ELF-1 (cell line): ENCODE data around the gene TTC33.
"Not testable (repeated sequence)": the region's sequence is repeated elsewhere in the genome, so short reads cannot be mapped to it uniquely, and the experiment has no call there.

Source experiments
- DNase-seq: peaks from one replicate; pipeline ENCODE4 v3.0.0-alpha.2; 2016; ENCODE audit warnings: low read depth, low spot score

The TTC33 gene

GRCh38 chr5:40679913-40680681 is 75.7 kb downstream of the TTC33 start, which contains the start of gene PTGER4:
Gene PTGER4 (plus strand): TSS chr5:40679915. CDS start chr5:40680994, 1,079 bp downstream.
- no peak for DNase-seq

DNA sequence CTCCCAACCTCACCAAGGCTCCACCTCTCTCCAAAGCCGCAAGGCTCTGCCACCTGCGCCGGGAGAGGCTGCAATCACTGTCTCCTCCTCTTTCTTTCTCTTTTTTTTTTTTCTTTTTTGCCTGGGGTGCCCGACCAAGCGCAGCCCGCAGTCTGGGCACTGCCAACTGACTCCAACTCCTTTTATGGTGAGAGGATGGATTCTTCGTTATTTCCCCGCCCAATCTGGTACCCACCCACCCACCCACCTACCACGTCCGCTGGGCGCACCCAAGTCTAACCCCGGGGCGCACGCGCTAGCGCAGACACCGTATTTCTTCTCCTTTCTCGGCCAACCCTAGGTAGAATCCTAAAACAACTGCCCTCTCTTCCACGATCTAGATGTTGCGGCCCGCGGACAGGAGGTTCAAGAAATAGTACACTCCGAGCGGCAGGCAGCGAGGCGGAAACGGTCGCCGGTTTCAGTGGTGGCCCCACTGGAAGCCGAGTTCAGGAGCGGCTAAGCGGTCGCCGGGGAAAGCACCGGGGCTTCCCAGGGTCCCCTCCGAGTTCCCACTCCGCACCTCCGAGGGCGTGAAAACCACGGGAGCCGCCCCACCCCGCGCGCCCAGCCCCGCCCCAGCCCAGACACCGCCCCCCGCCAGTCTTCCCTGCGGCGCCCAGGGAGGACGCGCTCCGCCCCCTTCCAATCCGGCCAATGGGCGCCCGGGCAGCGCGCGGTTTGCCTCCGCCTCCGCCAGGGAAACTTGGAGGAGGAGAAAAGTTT is 76.4 kb downstream of the TTC33 start:
- DNase-seq: peak; percentile 81

DNA sequence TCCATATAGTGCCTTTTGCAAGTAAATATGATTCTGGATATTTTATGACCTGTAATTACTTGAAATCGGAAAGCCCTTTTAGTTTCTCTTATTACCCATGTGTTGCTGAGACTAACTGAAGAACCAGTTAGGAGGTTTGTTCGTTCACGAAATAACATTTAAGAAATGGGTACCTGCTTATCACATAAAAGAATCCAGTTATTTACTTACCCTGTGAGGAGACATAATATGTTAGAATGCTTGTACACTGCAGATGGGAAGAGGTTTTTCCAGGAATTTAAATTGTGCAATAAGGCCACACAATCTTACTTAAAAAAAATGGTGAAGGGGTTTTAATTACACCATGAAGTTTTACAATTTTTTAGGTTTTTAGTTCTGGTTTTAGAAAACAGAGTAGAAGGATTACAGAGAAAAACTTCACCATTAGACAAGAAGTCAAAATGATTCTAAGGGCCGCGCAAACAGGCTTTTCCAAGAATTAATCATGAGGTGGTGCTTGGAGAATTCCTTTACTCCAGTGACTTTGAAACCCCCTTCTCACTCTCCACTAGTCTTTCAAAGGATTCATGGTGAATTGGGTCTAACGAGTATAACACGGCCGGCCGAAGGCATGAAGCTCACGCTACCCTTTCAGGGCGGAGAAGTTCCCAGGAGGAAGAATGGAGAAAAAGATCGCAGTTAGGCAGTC is 77.2 kb downstream of the TTC33 start:
- no peak for DNase-seq

DNA sequence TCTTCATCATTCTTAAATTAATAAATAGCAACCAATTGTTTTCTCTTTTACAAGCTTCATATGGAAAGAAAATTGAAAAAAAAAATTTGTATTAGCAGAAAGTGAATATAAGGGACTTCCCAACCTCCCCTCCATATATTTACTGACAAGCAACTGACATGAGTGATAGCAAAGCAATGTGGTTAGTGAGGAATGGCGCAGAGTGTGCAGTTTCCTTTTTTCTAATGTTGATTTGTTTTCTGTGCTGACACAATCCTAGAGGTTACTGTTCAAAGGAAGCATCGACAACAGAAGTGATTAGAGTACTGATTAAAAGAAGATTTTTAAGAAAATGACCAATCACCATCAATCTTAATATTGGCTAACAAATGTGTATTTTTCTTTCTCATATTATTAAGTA is 77.7 kb downstream of the TTC33 start:
- DNase-seq: no peak

DNA sequence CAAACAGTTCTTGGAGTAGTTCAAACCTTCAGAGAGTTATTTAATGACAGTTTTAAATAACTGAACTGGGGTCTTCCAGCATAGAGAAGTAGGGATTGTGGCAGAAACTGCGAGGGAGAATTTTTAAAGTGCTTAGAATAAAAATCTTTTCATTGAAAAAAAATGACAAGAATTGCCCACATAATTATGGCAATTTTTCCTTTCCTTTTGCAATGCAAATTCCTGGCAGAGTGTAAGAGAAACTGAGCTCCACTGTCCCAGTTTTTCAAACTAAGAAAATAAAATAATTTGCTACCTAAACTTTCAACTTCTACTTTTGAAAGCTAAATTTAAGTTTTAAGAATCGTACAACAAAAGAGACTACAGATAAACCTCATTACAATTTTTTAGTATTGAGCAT is 78.3 kb downstream of the TTC33 start:
- no peak for DNase-seq

GRCh38 chr5:40676613-40677343 is 79.0 kb downstream of the TTC33 start:
- DNase-seq: peak; percentile 5

DNA sequence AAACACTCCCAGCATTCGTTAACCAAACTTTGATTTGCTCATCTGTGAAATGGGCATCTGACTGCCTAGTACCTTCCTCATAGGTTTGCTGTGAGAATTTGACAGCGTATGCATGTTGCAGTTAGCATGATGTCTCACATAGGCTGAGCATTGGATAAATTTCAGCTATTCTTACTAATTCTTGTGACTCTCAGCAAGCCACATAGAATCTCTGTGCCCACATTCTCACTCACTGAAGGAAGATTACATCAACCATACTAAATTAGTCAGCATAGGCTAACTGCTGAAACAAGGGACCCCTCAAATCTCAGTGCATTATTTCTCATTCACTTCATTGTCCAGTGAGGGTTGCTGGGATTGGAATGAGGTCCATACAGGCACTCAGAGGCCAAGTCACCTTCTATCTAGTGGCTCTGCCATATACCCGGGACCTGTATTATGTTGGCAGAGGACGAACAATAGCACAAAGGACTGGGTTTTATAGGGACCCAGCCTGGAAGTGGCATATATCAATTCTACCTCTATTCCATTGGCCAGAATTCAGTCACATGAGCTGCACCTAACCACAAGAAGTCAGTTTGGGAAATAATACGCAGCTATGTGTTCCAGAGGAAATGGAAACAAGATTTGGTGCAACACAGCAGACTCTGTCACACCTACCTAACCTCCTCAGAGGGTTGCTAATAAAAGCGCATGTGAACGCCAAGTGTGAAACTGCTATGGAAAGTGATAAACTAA is 80.2 kb downstream of the TTC33 start:
- no peak for DNase-seq

GRCh38 chr5:40674661-40675235 is 81.0 kb downstream of the TTC33 start:
- DNase-seq: no peak

- no peak for DNase-seq
Observed at GRCh38 chr5:40672425-40672824, 83.3 kb downstream of the TTC33 start.

DNA sequence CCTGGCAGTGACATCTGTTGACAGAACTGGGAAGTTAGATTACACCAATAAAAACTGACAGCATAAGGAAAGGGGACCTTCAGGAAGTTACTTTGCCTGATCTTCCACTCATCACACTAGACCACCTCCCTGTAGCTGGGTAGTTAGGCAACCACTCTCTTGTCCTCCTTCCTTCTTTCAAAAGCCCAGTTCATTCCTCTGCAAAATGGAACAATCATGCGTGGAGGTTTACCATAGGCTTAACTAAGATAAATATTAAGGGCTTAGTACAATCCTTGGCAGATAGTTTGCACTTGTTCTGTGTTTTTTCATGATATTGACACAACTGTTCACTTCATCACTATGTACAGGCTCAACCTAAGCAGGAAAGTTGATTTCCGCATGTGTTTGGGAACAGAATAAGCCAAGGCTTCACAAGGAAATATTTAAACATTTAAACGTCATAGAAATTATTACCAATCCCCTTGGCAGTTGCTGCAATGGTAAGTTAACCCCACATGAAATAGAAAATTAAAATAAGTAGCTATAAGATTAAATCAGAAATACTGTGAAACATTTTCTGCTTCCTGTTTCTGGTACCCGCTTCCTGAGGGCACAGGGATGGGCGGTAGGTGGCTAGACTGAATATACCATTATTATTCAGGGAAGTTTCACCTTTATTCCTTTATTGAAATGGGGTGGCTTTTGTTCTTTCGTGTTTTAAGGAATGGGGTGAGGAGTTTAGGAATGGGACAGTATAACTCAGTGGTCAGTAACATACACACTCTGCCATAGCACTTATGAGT is 86.0 kb downstream of the TTC33 start:
- no peak for DNase-seq

DNA sequence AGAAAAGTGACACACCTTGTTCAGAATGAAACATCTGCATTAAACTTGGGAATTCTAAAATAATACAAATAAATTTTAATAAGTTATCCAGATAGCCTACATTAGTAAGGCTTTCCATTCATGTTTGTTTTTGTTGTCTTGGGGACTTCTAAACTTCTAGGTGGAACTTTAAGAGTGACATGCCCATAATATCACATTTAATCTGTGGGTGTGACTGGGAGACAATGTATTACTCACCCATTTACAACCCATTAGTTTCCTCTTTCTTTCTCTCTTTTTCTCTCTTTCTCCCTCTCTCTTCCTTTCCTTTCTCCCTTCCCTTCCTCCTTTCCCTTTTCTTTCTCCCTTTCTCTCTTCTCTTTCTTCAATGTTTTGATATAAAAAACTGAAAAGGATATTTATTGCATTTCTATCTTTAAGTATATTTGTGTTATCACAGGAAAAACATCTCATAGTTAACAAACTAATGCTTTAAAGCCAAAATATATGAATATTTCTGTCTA is 88.5 kb downstream of the TTC33 start:
- DNase-seq: no peak

- no peak for DNase-seq
Observed at GRCh38 chr5:40666657-40667056, 89.1 kb downstream of the TTC33 start.

- DNase-seq: no peak
Observed at GRCh38 chr5:40665635-40666298, 90.0 kb downstream of the TTC33 start.

DNA sequence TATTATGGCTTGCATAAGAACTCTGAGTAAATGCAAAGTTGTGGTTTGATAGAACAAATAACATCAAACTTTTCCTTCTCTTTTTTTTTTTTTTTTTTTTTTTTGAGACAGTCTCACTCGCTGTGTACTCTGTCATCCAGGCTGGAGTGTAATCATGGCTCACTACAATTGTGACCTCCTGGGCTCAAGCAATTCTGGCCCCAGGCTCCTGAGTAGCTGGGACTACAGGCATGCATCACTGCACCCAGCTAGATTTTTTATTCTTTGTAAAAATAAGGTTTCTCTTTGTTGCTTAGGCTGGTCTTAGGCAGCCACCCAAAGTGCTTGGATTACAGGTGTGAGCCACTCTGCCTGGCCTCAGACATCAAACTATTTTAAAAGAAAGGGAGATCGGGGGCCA is 95.0 kb downstream of the TTC33 start:
- no peak for DNase-seq

- DNase-seq: no peak
Observed at GRCh38 chr5:40656766-40657165, 99.0 kb downstream of the TTC33 start.

DNA sequence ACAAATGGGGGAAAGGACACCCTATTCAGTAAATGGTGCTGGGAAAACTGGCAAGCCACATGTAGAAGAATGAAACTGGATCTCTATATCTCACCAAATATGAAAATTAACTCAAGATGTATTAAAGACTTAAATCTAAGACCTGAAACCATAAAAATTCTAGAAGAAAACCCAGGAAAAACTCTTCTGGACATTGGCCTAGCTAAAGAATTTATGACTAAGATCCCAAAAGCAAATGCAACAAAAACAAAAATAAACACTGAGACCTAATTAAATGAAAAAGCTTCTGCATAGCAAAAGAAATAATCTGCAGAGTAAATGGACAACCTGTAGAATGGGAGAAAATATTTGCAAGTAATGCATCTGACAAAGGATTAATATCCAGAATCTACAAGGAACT is 99.7 kb downstream of the TTC33 start:
- DNase-seq: not testable (repeated sequence)

GRCh38 chr5:40655138-40655537 is 100.6 kb downstream of the TTC33 start:
- no peak for DNase-seq

GRCh38 chr5:40654377-40654991 is 101.3 kb downstream of the TTC33 start:
- no peak for DNase-seq
